GM21423 (cell line): Measurements from ENCODE around the gene CD163L1.
"Not testable (repeated sequence)": the region's sequence is repeated elsewhere in the genome, so short reads cannot be mapped to it uniquely, and the experiment has no call there.

ENCODE experiments used
- ATAC-seq: cut with Tn5 transposase; IDR thresholded peaks from one replicate; pipeline ENCODE4 v1.9.1; 2021; ENCODE audit warnings: mild to moderate bottlenecking, moderate library complexity; ENCODE audit not compliant: unreplicated experiment

The CD163L1 gene

DNA sequence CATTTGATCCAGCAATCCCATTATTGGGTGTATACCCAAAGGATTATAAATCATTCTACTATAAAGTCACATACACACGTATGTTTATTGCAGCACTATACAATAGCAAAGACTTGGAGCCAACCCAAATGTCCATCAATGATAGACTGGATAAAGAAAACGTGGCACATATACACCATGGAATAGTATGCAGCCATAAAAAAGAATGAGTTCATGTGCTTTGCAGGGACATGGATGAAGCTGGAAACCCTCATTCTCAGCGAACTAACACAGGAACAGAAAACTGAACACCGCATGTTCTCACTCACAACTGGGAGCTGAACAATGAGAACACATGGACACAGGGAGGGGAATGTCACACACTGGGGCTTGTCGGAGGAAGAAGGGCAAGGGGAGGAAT is 106.2 kb downstream of the CD163L1 start:
- not testable (repeated sequence) for ATAC-seq

- ATAC-seq, result no peak
These were observed 116.0 kb downstream of the CD163L1 start for GRCh38 chr12:7327918-7328317.

- ATAC-seq, result no peak
These were observed 119.8 kb downstream of the CD163L1 start for GRCh38 chr12:7324176-7324575.

GRCh38 chr12:7322599-7322998 is 121.4 kb downstream of the CD163L1 start:
- no peak for ATAC-seq

DNA sequence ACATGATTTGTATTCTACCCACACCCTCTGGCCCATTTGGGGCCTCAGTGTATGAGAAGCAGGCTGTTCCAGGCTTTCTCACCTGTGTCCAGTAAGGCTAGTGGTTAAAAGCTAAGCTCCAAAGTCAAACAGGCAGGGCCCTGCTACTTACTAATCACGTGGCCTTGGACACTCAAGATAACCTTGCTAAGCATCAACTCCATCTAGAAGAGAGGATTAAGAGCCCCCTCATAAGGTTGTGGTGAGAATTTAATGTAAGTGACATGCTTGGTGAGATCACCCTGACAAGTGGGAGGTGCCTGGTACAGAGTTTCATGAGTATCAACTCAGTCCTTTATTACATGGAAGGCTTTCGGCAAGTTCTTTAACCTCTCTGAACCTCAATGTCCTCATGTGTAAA is 122.3 kb downstream of the CD163L1 start:
- ATAC-seq, result no peak

GRCh38 chr12:7319930-7320329 is 124.0 kb downstream of the CD163L1 start:
- ATAC-seq, result no peak

- ATAC-seq, result no peak
These were observed 133.9 kb downstream of the CD163L1 start for GRCh38 chr12:7310070-7310469.
